ENCODE data around the gene MR1.

The MR1 gene

GRCh38 chr1:181108304-181108867 lies 74.6 kb downstream of the MR1 start:
- DNase-seq (ENCODE audit: low spot score) = no peak

GRCh38 chr1:181110013-181110412 lies 76.2 kb downstream of the MR1 start:
- DNase-seq (ENCODE audit: low spot score) = no peak
